ENCODE measurements around the gene MON1A. TPM values are rescaled to one million over a fixed set of nuclear protein-coding genes. Genes with fewer than 3 reads are reported as not detected.
"Not testable (repeated sequence)": the region's sequence is repeated elsewhere in the genome, so short reads cannot be mapped to it uniquely, and the experiment has no call there.

Gene MON1A
- total and polyA plus RNA-seq, 2 of the 8 experiments (the other 6 are each of a cell fraction or from before 2014, with no cell fraction given) = 10.3 to 14.1 TPM

GRCh38 chr3:49932281-49932680, 2.7 kb upstream of the MON1A start:
- H4K20me1 ChIP-seq (replicated peaks in 1 of 2; ENCODE audit: control insufficient read depth in 1 of 2, insufficient read depth in 2 of 2, low read length in 2 of 2); H4K8ac ChIP-seq (ENCODE audit: extremely low read depth, insufficient read depth, low read length); H2AFZ ChIP-seq (ENCODE audit: low read length); H3K27ac ChIP-seq (ENCODE audit: low read depth, low read length); H3K4ac ChIP-seq (replicated peaks; ENCODE audit: insufficient read length, low read depth, low read length); H4K91ac ChIP-seq (replicated peaks; ENCODE audit: insufficient read length, low read length); H2BK15ac ChIP-seq (ENCODE audit: low read length); H3K14ac ChIP-seq (ENCODE audit: insufficient read length); H3K4me2 ChIP-seq (ENCODE audit: insufficient read depth in 1 of 2, low read depth in 2 of 2, low read length in 2 of 2); H2BK5ac ChIP-seq (ENCODE audit: low read depth, low read length); H2BK12ac ChIP-seq (ENCODE audit: low read depth, low read length); POLR2A ChIA-PET (ENCODE audit: partially characterized antibody); H3K18ac ChIP-seq (ENCODE audit: extremely low read depth, low read length); H3K79me1 ChIP-seq (ENCODE audit: low read depth, low read length); H2BK120ac ChIP-seq (replicated peaks; ENCODE audit: low read depth, low read length); H3K4me1 ChIP-seq (replicated peaks in 1 of 4; ENCODE audit: control insufficient read depth in 3 of 4, insufficient read depth in 4 of 4, low read length in 3 of 4); FAIRE-seq; DNase-seq (ENCODE audit: low read depth in 1 of 2, low spot score in 2 of 2); H3K79me2 ChIP-seq (ENCODE audit: control insufficient read depth in 1 of 2, insufficient read depth in 2 of 2, low read length in 2 of 2); H3K9me3 ChIP-seq (ENCODE audit: insufficient read depth in 2 of 2, low read depth in 1 of 2, low read length in 1 of 2); H3K9ac ChIP-seq (replicated peaks in 1 of 4; ENCODE audit: extremely low read depth in 1 of 4, low read depth in 3 of 4, low read length in 3 of 4); H2AK5ac ChIP-seq (ENCODE audit: low read depth, low read length); H3K23me2 ChIP-seq (ENCODE audit: low read depth, low read length); H3K4me3 ChIP-seq (ENCODE audit: extremely low read depth in 1 of 4, insufficient read depth in 2 of 4, low read depth in 3 of 4, low read length in 4 of 4); H3K36me3 ChIP-seq (ENCODE audit: control insufficient read depth in 2 of 4, insufficient read depth in 4 of 4, low read length in 3 of 4); H3K23ac ChIP-seq (ENCODE audit: insufficient read length); H4K5ac ChIP-seq (ENCODE audit: insufficient read length, low read depth, low read length); H2BK20ac ChIP-seq (ENCODE audit: low read length); H3K27me3 ChIP-seq (replicated peaks in 1 of 4; ENCODE audit: control insufficient read depth in 3 of 4, extremely low read depth in 1 of 4, insufficient read depth in 3 of 4, low read length in 3 of 4); H3K56ac ChIP-seq (replicated peaks; ENCODE audit: insufficient read length, low read depth, low read length): not testable (repeated sequence)
- CTCF ChIA-PET (ENCODE audit: partially characterized antibody) = interaction anchor here (0.6 to 1.0 kb wide), 2 partner anchors 27 to 233 kb away, joined by 3 read pairs; no protein-coding TSS in a partner anchor
- WGBS, 2 experiments (ENCODE audit: extremely low coverage in 1 of 2, insufficient coverage in 1 of 2, insufficient read length in 1 of 2, insufficient replicate concordance in 2 of 2, low coverage in 1 of 2, low lambda C conversion rate in 2 of 2, missing lambda C conversion rate in 1 of 2) = 92% methylated on average over 15 of the region's 15 CpGs; no CpG with 5 or more reads in 1 of the 2 experiments
